HG02970 (cell line): ENCODE data around the gene SOX9.

Experiments
- ATAC-seq: cut with Tn5 transposase; IDR thresholded peaks from one replicate; pipeline ENCODE4 v1.9.1; 2021; ENCODE audit warnings: mild to moderate bottlenecking, moderate library complexity, moderate number of reproducible peaks; ENCODE audit not compliant: unreplicated experiment, low FRiP score

The SOX9 gene

DNA sequence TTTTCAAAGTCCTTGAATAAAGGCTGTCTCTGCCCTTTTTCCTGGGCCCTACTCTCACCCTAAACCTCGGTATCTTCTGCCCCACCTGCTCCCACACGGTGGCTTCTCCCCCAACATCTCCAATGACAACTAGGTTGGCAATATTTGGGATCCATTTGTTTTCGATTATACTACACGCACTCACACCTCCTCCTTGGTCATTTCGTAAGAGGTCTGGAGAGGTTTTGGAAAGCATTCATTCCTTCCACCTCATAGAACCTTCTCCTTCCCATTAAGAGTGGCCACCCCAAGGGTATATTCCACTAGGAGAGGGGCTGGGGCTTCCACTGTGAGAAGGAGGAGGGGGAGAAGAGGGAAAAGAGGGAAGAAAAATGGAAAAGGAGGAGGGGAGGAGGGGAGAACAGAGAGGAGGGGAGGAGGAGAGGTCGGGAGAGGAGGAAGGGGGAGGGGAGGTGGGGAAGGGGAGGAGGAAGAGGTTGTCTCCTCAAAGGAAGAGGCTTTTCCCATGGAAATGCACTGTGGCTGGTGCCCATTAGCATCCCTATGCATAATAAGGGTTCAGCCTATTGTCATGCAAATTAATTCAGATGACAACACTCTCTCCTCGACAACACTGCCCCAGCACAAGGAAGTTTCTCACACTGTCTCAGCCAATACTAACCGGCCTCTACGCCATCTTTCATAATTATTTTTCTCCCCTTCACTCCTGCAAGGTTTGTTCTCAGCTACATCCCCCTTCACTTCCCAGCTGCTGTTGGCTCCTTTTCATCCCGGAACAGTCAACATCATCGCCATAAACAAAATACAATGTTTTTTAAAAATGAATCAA, 30.0 kb downstream of the SOX9 start:
- ATAC-seq, result no peak

DNA sequence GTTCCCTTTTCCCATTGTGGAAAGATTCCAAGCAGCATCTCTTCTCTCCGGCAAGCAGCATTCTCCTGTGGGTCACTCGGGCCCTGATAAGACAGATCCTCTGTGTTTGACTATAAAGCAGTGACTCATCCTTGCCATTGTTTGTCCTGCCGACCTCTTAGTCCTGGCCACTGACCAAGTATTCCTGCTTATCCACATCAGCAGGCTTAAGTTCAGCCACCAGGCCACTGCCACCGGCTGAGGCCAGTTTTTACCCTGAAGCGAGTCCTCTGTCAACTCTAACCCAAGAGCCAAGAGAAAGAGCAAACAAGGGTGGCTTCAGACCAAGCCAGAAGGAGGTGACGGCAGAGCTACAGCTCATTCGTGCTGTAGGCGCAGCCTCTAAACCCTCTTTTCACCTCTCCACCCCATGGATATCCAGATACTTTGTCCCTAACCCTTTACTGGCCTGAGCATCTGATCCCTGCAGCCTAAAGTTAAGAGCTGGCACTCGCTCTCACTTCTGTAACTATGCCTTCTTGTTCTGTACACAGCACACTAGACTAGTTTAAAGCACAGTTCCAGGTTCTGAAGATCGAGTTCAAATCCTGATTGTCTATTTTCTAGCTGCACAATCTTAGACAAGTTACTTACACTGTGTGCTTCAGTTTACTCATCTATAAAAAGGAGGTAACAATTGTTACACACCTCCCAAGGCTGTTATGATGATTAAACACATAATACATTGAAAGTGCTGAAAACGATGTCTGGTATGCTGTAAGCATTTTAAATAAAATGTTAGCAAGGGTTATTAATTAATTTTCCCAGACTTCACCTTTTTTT, 31.0 kb downstream of the SOX9 start:
- ATAC-seq, result no peak

DNA sequence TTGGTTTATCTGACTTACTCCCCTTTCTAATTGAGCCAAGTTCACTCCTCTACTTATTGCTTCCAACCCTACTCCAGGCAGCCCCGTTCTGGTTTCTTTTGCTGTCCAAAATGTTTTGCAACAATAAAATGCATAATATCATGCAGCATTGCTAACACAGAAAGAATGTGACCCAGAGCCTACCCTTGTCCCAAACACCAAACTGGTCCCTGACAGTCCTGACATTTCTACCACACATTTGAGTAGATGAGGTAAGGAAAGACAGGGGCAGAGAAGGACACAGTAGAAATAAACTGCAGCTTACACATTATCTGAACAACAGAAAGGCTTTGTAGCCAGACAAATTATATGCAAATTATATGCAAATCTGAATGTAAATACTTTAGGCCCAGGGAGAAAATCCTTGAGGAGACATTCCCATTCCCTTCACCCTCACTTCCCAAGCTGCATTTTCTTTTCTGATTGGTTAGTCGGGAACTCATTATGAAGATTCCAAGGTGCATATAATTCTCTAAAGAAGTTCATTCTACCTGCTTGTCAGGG, 31.6 kb downstream of the SOX9 start:
- no peak for ATAC-seq

DNA sequence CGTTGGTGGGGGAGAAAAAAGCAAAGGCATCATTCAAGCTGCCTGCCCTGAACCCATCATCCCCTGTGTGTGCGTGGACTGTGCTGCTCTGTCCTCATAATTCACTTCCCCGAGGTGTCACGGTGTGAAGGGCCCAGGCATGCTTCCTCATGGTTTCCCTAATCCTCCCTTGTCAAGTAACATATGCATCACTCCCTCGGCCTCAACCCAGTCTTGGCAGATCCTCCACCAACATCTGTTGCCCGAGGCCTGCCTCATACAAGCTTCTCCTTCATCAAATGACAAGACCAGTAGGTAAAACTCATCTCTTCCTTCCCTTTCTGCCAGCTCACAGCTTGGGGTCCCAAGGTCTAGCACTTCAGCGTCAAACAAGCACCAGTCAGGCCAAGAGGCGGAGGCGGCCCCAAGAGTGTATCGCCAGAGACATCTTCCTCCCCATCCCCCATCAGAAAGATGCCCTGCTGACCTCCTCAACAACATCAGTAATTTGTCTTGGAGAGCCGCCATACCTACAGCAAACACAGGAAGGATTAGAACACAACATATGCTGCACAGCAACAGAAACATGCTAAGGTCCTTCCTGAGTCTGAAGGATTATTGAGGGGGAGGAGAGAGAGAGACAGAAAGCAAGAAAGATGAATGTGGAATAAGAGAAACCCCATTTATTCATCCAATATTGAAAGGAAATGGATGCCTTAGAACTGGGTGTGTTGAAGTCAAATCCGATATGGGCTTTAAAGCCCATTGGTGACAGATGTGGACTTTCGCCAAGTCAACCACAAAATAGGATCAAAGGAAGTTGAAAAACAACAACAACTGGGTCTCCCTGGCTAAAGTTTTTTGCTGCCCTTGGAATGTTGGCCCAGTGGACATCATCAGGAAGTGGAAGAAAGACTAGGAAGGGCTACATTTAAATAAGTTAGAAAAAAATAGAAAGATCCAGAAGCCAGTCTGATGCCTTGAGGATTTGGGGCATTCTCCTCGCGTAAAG, 38.4 kb downstream of the SOX9 start:
- no peak for ATAC-seq

DNA sequence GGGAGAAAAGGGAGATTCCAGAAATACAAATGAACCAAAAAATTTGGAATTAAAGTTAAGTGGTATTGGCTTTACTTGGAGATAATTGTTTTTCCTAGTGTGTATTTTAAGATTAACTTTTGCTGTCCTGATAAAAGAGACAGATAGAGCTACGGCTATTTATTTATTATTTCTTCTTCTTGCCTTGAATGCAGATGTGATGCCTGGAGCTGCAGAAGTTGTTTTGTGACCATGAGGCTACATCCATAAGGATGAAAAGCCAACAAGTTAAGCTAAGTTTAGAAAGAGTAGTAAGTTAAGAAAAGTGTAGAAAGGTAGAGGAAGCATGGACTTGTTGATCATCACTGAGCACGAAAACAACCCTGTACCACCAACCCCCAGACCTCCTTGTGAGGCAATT, 41.7 kb downstream of the SOX9 start:
- ATAC-seq, result no peak

DNA sequence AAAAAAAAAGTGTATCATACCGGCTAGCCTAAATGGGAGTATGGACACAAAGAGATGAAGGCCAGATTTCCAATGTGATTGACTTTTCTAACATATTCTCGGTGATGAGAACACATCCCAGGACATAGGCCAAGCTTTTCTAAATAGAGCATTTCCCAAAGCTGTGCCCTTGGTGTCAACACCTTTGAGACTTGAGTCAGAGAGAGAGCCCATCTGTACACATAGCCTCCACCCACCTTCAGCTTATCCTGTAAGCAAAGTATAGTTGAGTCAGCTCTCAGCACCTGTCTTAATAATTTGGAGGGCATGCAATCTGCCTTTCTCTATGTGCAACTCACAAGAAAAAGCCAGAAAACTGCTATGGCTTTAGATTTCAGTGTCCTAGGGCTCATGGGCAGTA, 42.7 kb downstream of the SOX9 start:
- ATAC-seq, result no peak

DNA sequence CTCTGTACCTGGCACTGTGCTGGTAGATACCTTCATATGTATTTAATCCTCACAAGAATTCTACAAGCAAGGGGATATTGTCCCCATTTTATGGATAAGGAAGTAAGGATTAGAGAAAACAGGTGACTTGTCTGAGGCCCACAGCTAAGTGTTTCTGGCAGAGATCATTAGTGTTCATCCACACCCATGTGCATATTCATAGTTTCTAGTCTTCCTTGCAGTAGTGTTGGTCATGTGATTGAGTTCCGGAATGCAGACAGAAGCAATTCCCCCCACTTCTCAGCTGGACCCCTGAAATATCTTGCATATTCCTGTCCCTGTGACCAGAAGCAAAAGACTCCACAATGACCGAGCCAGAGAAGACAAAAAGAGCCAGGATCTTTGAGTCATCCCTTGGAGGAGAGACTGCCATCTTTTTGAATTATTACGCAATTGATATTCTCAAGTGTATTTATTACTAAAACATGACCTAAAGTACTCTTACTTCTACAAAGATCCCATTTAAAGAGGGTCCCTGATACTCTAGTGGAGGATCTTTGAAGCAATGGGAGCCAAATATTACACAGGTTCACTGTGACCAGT, 43.4 kb downstream of the SOX9 start:
- no peak for ATAC-seq

DNA sequence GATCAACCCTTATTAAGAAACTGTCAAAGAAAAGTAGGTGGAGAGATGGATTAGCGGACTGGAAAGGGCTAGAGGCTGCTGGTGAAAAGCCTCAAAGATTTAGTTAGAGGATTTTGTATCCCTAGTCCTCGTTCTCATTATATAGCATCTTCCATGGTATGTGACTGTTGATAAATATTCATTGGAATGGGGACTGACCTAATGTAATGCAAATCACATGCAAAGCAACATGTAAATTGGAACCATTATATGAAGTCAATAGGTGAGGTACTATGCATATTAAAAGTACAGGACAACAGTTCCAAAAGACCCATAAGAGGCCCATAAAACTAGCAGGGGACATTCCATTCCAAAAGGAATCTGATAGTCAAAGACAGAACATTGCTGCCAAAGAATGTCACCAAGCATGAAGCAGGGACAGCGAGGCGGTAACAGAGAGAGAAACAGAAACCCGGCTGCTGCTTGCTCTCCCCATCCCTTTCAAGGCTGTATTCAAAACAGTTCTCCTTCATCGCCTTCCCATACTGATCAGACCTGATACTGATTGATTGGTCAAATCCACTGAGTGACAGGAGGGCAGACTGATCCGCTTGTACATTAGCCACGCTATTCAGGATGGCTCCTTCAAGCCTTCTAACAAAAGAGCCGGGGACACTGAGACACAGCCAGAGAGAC, 44.5 kb downstream of the SOX9 start:
- no peak for ATAC-seq

DNA sequence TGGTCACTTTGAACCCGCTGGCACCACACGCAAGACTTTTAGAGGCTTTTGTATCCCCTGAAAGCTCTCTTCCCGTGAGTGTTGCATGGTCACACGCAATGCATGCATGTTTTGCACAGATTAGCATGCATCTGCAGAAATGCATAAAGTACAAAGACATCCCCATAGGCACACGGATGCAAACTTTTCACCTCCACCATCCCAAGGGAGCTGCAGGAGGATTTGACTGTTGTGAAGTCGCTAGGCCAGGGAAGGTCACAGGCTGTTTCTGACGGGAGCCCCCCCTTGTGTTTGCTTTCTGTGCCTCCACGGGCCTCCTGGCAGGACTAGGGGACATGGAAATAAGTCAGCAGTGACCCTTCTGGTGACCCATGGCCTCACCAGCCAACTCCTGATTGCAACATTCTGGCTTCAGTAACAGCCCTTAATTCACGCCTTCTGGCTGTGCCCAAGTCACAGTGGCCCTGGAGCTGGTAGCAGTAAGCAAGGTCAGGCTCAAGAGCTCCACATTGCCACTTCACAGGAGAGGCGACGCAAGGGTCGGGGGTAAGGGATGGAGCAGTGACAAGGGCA, 45.1 kb downstream of the SOX9 start:
- no peak for ATAC-seq

DNA sequence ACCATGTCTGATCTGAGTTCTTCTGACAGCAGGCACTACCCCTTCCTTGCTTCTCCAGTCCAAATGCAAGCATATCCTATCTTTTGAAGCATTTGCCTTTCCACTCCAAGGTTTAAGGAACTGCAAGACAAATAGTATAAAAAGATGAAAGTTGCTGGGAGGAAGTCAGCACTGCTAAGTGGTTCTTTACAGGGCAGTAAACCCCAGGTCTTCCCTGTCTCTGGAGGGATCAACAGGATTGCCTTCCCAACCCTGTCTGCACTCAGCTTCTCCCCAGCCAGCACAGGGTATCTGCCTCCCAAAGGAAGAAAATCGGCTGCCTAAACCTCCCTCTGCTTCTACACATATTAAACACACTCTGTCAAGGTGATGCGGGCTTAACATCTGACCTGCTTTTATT, 46.8 kb downstream of the SOX9 start:
- ATAC-seq, result no peak

DNA sequence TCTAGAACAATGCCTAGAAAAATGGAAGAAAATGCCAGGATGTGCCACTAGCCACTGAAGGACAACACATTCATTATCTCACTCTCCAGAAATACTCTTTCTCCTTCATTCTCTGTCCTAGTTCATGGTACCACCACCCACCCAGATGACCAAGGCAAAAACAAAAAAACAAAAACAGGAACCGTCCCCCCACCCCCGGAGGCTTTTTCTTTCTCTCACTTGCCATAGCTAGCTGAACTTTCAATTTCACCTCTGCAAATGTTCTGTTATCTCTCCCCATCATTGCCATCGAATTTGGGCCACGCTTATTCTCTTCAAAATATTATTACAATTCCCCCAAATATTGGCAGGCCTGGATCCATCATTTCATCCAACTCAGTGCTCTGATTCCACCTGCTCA, 49.0 kb downstream of the SOX9 start:
- no peak for ATAC-seq

DNA sequence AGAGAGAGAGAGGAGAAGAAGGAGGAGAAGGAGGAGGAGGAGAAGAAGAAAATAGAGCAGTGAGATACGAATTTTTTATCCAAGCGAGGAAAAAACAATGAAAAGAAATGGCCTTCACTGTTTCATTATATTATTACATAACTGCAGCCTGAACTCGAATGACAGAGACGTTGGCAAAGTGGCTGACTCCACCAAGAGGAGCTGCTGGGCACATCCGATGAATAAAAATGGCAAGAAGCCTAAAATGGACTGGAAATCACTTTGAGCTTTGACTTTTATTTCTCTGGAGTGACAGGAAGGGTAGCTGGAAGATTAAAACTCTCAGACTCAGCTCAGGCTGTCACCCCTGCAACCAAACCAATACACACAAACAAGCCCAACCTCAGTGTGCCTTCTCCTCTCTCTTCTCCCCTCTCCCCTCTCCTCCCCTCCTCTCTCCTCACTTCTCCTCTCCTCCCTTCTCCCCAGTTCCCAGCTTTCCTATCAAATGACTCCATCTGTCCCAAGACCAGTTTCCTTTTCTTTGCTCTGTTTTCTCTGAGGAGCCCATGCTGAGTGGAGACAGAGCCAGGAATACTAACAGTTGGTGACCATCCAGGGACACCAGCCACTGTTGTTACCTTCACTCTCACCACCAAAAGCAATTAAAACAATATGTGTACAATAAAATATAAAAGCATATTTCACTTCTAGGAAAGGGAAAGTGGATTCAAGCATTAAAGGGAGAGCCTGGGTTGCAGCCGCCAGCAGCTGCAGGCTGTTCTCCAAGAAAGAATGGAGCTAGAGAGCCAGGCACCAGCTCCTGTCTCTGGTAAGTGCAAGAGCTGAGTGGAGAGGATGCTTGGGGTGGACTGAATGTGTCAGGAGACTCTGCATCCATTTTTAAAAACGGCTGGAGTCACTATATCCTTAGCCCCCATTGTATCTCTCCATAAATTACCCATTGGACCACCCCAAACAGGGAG, 51.2 kb downstream of the SOX9 start:
- ATAC-seq, result no peak

DNA sequence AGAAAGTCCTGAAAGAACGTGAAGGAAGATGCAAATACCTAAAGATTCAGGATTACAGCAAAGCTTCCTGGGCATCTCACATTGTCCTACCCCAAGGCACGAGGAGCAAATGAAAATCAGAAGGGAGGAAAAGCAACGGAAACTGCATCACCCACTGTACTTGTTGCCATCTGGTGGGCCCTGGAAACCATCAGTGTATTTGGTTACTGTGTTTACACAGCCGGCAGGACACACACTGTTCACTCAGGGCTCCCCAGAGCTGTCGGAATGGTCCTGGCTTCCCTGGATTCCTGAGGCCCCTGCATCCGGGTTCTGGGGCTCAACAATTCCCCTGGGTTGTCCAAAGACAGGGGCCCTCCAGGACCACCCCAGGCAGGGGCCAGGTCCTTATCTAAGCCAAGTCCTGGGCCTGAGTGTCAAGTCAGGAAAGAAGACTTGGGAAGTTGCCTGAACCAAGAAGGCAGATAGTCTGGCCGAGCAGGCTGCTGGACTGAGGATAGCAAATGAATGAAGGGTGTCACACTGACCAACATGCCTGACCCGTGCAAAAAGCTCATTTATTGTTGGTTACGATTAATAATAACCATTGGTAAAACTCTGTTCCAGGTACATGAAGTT, 52.8 kb downstream of the SOX9 start:
- ATAC-seq, result no peak

DNA sequence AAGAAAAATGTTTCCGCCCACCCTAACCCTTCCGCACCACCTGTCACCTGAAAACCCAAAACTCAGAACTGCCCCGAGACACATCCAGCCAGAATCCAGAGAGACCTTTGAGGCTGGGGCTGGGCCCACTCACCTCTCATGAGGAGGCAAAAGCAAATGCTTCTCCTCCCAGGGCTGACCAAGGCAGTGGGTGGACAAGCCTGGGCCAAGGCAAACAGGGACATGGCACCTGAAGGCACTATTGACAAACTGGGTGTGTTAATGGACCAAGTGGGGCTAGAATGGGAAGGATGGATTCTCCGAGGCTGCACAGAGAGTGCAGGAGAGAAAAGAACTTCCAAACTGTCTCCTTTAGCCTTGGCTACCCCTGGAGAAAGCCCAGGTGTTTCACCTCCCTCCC, 54.4 kb downstream of the SOX9 start:
- no peak for ATAC-seq
